Ectodermal cell (in vitro differentiated cells): ENCODE results near the gene CCNK.

Source experiments
- H3K27ac ChIP-seq: 2 replicates; pipeline ENCODE4 v1.7.0; 2013; ENCODE audit warnings: mild to moderate bottlenecking, low read depth, low read length; ENCODE audit not compliant: insufficient read depth, poor library complexity, severe bottlenecking
- H3K27me3 ChIP-seq: 2 replicates; pipeline ENCODE4 v1.7.0; 2013; ENCODE audit warnings: mild to moderate bottlenecking, low read length; ENCODE audit not compliant: insufficient read depth, control insufficient read depth, poor library complexity, severe bottlenecking
- H3K36me3 ChIP-seq: one replicate; pipeline ENCODE4 v1.7.0; 2013; ENCODE audit warnings: low read length; ENCODE audit not compliant: control insufficient read depth, insufficient read depth
- H3K4me1 ChIP-seq: one replicate; pipeline ENCODE4 v1.7.0; 2013; ENCODE audit warnings: low read length; ENCODE audit not compliant: control insufficient read depth, insufficient read depth
- H3K4me3 ChIP-seq: 2 replicates; pipeline ENCODE4 v1.7.0; 2013; ENCODE audit warnings: low read depth, low read length, control low read depth; ENCODE audit not compliant: insufficient read depth
- H3K9me3 ChIP-seq: 2 replicates; pipeline ENCODE4 v1.7.0; 2013; ENCODE audit warnings: mild to moderate bottlenecking, low read length, moderate library complexity; ENCODE audit not compliant: control insufficient read depth
- WGBS, 2 experiments: methylation state at CpG; one replicate each; pipeline ENCODE4 v1.1.7; 2013; ENCODE audit warnings: missing lambda C conversion rate in 2 of 2; 5-methylcytosine and 5-hydroxymethylcytosine counted together

Gene CCNK

DNA sequence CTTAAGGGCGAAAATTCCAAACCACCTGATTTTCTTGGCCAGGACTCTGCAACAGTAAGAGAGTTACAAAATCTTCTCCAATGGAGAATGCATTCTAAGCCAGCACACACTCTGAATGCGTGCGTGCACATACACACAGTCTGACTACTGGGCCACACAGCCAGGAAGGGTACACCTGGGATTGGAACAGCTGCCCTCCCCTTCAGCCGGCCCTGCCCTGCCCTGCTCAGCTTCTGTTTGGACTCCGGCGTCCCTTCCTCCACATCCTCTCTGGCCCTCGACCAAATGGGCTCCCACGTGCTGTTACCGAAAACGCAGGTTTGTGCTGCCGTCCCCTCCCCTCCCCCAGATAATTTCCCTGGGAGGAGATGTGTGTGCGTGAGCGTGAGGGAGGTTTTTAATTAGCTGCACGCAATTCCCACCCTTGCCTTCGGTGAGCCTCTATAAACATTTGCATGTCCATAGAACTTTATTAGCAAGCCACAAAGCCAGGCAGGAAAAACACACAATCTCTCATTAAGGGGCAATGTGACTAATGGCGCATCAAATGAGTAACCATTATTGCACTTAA lies 43.0 kb downstream of the CCNK start:
- no peaks in the 10 kb centered on the region for H3K27me3 ChIP-seq
- 49 to 58% methylated on average over 14 of the region's 16 CpGs for WGBS, 2 experiments
- peaks cover 3% of the 10 kb centered on the region for H3K36me3 ChIP-seq
- no peak overlapping the region for H3K27ac ChIP-seq
- no peaks in the 10 kb centered on the region for H3K9me3 ChIP-seq
- H3K4me1 ChIP-seq = peaks cover 64% of the 10 kb centered on the region
- H3K4me3 ChIP-seq = no peak overlapping the region

DNA sequence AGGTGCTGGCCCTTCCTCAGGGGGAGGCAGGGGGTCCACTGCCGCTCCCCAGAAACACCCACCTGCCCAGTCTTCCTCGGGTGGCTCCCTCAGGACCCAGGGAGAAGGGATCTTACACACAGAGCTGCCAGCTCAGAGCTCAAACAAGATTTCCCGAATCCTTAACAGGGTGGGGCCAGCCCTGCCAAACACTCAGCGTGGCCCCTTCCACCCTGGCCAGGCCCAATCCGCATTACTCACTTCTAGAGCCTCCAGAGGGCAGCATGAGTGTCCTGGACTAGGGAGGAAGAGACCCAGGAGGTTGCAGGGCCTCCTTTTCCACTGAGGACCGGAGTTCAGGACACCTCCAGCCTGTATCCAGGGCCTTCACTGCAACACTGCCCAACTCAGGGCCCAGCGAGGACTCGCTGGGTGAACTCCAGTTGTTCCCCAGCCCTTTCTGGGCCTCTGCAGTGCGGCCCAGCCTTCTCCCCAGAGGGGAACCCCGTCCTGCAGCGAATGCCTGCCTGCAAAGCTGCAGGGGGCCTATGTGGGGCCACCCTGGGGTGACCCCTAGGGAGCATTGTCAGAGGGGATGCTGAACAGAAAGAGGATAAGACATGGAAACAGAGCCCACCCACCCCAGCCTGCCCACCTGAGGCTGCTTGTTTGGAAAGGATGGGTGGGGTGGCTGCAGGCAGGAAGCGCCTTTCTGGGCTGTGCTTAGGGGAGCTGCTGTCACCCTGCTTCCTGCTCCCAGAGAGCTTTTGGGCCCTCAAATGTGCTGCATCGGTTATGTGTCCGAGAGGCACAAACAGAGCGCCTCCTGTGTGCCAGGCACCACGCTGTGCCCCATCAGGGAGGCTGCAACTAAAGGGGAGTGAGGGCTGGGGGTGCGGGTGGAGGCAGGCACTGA lies 43.8 kb downstream of the CCNK start:
- H3K9me3 ChIP-seq = no peaks in the 10 kb centered on the region
- peaks cover 68% of the 10 kb centered on the region for H3K4me1 ChIP-seq
- no peak overlapping the region for H3K27ac ChIP-seq
- no peak overlapping the region for H3K4me3 ChIP-seq
- 60 to 63% methylated on average over 17 of the region's 17 CpGs for WGBS, 2 experiments
- peaks cover under 1% of the 10 kb centered on the region for H3K36me3 ChIP-seq
- H3K27me3 ChIP-seq = no peaks in the 10 kb centered on the region

DNA sequence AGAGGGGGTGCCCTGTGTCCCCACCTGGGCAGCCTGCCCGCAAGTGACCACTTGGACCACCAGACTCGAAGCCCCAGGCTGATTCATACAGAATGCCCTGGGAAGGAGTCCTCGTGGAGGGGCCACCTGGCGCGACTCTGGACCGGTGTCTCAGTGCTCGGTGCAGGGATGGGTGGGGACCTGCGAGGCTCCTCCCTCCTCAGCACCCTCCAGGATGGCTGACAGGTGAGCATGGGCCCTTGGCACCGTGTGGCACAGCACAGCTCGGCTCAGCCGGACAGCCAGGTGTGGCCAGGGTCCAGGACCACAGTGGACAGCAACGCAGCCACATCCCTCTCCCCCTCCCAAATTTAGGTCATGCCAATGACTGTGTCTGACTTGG lies 44.5 kb downstream of the CCNK start:
- no peak overlapping the region for H3K4me3 ChIP-seq
- no peaks in the 10 kb centered on the region for H3K9me3 ChIP-seq
- H3K27me3 ChIP-seq = no peaks in the 10 kb centered on the region
- H3K4me1 ChIP-seq = peaks cover 73% of the 10 kb centered on the region
- no peaks in the 10 kb centered on the region for H3K36me3 ChIP-seq
- H3K27ac ChIP-seq = no peak overlapping the region
- WGBS, 2 experiments = 94% methylated on average over 12 of the region's 12 CpGs

DNA sequence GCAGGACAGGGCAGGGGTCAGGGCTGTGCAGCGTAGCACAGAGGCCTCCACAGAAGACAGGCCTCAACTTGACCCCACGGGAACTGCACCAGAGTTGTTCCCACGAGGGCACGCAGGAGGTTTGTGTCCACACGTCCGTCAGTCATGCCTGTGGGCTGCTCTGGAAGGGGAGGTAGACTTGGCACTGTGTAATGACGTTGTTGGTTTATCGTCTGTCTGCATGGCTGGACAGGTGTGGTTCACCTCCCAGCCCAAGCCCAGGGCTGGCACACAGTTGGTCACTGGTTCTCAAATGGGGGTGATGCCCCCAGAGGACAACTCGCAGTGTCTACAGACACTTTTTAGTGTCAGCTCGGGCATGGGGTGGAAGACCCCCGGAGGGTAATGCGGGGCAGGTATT lies 45.8 kb downstream of the CCNK start:
- Histone ChIP-seq H3K27me3 (no peaks in the 10 kb centered on the region), H3K9me3 (no peaks in the 10 kb centered on the region), H3K27ac (no peak overlapping the region), H3K4me3 (no peak overlapping the region), H3K4me1 (peaks cover 66% of the 10 kb centered on the region), H3K36me3 (no peaks in the 10 kb centered on the region)
- 94 to 95% methylated on average over 12 of the region's 12 CpGs for WGBS, 2 experiments

DNA sequence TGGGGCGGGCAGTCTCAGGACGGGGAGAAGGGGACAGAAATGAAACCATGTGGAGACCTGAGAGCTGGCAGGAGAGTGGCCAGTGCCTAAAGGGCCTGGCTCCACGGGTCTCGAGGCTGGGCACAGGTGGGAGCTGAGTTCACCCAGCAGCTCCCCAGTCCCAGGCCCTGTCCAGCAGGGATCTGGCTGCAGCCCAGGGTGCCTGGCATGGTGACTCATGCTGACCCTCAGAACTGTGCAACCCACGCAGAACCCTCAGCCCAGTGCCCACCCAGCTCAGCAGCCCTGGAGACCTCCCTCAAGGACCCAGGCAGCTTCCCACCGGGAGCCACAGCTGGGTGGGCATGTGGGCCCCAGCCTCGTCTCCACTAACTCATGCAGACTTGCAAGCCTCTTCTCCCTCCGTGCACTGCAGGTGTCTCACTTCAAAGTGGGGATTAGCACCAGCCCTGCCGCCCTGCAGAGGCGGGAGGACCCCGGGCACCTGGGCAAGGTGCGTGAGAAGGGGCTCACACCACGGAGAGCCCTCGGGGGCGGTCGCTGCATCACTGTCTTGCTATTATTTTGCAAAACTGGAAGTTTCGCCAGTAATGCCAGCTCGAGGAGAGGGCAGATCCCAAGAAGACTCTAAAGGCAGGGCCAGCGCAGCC lies 46.3 kb downstream of the CCNK start:
- Histone ChIP-seq H3K27me3 (no peaks in the 10 kb centered on the region), H3K4me3 (no peak overlapping the region), H3K9me3 (no peaks in the 10 kb centered on the region), H3K4me1 (peaks cover 61% of the 10 kb centered on the region), H3K36me3 (no peaks in the 10 kb centered on the region), H3K27ac (no peak overlapping the region)
- WGBS, 2 experiments = 77 to 79% methylated on average over 19 of the region's 19 CpGs

- WGBS, 2 experiments = 92 to 95% methylated on average over 4 of the region's 4 CpGs
- Histone ChIP-seq H3K4me3 (no peak overlapping the region), H3K36me3 (no peaks in the 10 kb centered on the region), H3K27me3 (no peaks in the 10 kb centered on the region), H3K9me3 (no peaks in the 10 kb centered on the region), H3K4me1 (peaks cover 59% of the 10 kb centered on the region), H3K27ac (no peak overlapping the region)
Measured at GRCh38 chr14:99529899-99530298, 48.7 kb downstream of the CCNK start.

DNA sequence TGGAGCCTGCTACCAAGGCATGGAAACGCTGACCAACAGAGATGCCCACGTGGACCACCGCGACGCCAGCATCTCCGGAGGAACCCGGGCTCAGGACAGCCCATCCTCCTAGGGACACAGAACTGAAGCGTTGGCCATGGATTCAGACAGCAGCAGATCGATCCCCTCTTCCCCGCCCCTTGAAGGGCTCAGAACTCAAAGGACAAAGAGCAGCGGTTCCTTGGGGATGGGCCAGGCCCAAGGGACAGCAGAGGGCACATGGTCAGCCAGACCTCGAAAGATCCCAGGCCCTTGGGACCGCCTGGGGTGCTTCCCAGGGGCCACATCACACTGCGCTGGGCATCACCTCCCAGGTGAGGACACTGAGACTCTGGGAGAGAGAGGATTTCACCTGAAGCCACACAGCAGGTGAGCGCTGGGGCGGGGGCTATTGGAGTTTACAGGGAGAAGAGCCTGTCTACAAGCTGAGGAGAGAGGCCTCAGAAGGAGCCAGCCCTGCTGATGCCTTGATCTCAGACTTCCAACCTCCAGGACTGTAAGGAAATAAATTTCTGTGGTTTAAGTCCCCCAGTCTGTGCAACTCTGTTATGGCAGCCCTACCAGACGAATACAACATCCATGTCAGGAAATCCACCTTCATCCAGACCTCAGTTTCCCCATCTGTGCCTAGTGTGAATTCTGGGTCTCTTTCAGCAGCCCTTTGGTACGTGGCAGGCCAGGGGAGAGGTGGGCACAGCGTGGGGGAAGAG lies 49.4 kb downstream of the CCNK start:
- H3K4me1 ChIP-seq = peaks cover 59% of the 10 kb centered on the region
- no peak overlapping the region for H3K4me3 ChIP-seq
- H3K36me3 ChIP-seq = no peaks in the 10 kb centered on the region
- 72 to 73% methylated on average over 19 of the region's 19 CpGs for WGBS, 2 experiments
- no peaks in the 10 kb centered on the region for H3K9me3 ChIP-seq
- H3K27me3 ChIP-seq = no peaks in the 10 kb centered on the region
- H3K27ac ChIP-seq = peak overlapping the region; percentile 69

- Histone ChIP-seq H3K36me3 (no peaks in the 10 kb centered on the region), H3K27me3 (no peaks in the 10 kb centered on the region), H3K9me3 (no peaks in the 10 kb centered on the region), H3K4me3 (no peak overlapping the region), H3K4me1 (peaks cover 64% of the 10 kb centered on the region), H3K27ac (peak overlapping the region; percentile 69)
- WGBS, 2 experiments = 24 to 27% methylated on average over 12 of the region's 14 CpGs
Measured at GRCh38 chr14:99531251-99532096, 50.3 kb downstream of the CCNK start.

- Histone ChIP-seq H3K4me1 (peaks cover 72% of the 10 kb centered on the region), H3K27me3 (no peaks in the 10 kb centered on the region)
- 91 to 95% methylated on average over 5 of the region's 5 CpGs for WGBS, 2 experiments
Measured at GRCh38 chr14:99532310-99532709, 51.1 kb downstream of the CCNK start.

More at GRCh38 chr14:99532310-99532709, 51.1 kb downstream of the CCNK start:
- Histone ChIP-seq H3K9me3 (no peaks in the 10 kb centered on the region), H3K4me3 (no peak overlapping the region), H3K36me3 (no peaks in the 10 kb centered on the region), H3K27ac (no peak overlapping the region)
